ENCODE data around the gene IFT74. TPM values are rescaled to one million over a fixed set of nuclear protein-coding genes. Genes with fewer than 3 reads are reported as not detected.

IFT74 gene
- total and polyA plus RNA-seq, 2 of the 13 experiments (the other 11 are each of a cell fraction or from before 2014, with no cell fraction given): 4.2 to 12.3 TPM

GRCh38 chr9:26974927-26975326 is 18.7 kb downstream of the IFT74 start:
- FAIRE-seq (no peak), ATAC-seq (no peak), DNase-seq (ENCODE audit: low spot score) (no peak)
- no TSS peak for BruUV-seq (replicated peaks)
- Histone ChIP-seq H3K9me3 (ENCODE audit: low read length) (no peaks in the 10 kb centered on the region), H3K27ac (ENCODE audit: extremely low read length, insufficient read depth, low read length) (no peak overlapping the region), H3K9ac (ENCODE audit: insufficient read depth, low read depth, low read length) (no peak overlapping the region), H3K79me2 (ENCODE audit: insufficient read depth, low read length) (peaks cover 2% of the 10 kb centered on the region), H2AFZ (ENCODE audit: low read length) (no peak overlapping the region), H3K27me3 (ENCODE audit: control insufficient read depth in 1 of 2, insufficient read depth in 2 of 2, low read length in 2 of 2) (no peaks in the 10 kb centered on the region), H4K20me1 (ENCODE audit: insufficient read depth, low read length) (no peaks in the 10 kb centered on the region), H3K4me1 (ENCODE audit: insufficient read depth, low read length) (peaks cover 9% of the 10 kb centered on the region), H3K36me3 (replicated peaks in 1 of 2; ENCODE audit: control insufficient read depth in 1 of 2, insufficient read depth in 2 of 2, low read length in 2 of 2) (no peaks in the 10 kb centered on the region), H3K4me2 (ENCODE audit: low read depth, low read length) (no peak overlapping the region), H3K4me3 (replicated peaks in 1 of 3; ENCODE audit: insufficient read depth in 1 of 3, low read depth in 2 of 3, low read length in 3 of 3) (no peak overlapping the region)
- WGBS (ENCODE audit: low lambda C conversion rate): 91% methylated on average over 4 of the region's 4 CpGs
- TF ChIP-seq ZNF230 (CRISPR knock-in tag; IDR thresholded peaks at IDR 0.05) (no peak), ZZZ3 (CRISPR knock-in tag; IDR thresholded peaks at IDR 0.05; ENCODE audit: borderline replicate concordance) (no peak), ZNF138 (CRISPR knock-in tag; IDR thresholded peaks at IDR 0.05; ENCODE audit: low read depth) (no peak), KDM4B (CRISPR knock-in tag; IDR thresholded peaks at IDR 0.05) (no peak), ZNF275 (CRISPR knock-in tag; IDR thresholded peaks at IDR 0.05; ENCODE audit: borderline replicate concordance) (no peak), ZNF432 (CRISPR knock-in tag; IDR thresholded peaks at IDR 0.05; ENCODE audit: borderline replicate concordance) (no peak), ZFX (CRISPR knock-in tag; IDR thresholded peaks at IDR 0.05; ENCODE audit: low read depth) (no peak), BCL6 (CRISPR knock-in tag; IDR thresholded peaks at IDR 0.05) (no peak), MAZ (IDR thresholded peaks at IDR 0.05; ENCODE audit: borderline replicate concordance, low read depth, low read length) (no peak), MAZ (CRISPR knock-in tag; IDR thresholded peaks at IDR 0.05; ENCODE audit: low read depth) (no peak), ZNF878 (CRISPR knock-in tag; IDR thresholded peaks at IDR 0.05) (no peak), MAFF (IDR thresholded peaks at IDR 0.05; ENCODE audit: low read depth, low read length) (no peak), ZNF350 (CRISPR knock-in tag; IDR thresholded peaks at IDR 0.05; ENCODE audit: borderline replicate concordance, low read depth) (no peak), HOXA3 (CRISPR knock-in tag; IDR thresholded peaks at IDR 0.05) (no peak), TBP (CRISPR knock-in tag; IDR thresholded peaks at IDR 0.05) (no peak)
- TF ChIP-seq, protein P1, sequence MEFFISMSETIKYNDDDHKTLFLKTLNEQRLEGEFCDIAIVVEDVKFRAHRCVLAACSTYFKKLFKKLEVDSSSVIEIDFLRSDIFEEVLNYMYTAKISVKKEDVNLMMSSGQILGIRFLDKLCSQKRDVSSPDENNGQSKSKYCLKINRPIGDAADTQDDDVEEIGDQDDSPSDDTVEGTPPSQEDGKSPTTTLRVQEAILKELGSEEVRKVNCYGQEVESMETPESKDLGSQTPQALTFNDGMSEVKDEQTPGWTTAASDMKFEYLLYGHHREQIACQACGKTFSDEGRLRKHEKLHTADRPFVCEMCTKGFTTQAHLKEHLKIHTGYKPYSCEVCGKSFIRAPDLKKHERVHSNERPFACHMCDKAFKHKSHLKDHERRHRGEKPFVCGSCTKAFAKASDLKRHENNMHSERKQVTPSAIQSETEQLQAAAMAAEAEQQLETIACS (CRISPR knock-in tag; IDR thresholded peaks at IDR 0.05): no peak
- TF ChIP-seq, protein P2, sequence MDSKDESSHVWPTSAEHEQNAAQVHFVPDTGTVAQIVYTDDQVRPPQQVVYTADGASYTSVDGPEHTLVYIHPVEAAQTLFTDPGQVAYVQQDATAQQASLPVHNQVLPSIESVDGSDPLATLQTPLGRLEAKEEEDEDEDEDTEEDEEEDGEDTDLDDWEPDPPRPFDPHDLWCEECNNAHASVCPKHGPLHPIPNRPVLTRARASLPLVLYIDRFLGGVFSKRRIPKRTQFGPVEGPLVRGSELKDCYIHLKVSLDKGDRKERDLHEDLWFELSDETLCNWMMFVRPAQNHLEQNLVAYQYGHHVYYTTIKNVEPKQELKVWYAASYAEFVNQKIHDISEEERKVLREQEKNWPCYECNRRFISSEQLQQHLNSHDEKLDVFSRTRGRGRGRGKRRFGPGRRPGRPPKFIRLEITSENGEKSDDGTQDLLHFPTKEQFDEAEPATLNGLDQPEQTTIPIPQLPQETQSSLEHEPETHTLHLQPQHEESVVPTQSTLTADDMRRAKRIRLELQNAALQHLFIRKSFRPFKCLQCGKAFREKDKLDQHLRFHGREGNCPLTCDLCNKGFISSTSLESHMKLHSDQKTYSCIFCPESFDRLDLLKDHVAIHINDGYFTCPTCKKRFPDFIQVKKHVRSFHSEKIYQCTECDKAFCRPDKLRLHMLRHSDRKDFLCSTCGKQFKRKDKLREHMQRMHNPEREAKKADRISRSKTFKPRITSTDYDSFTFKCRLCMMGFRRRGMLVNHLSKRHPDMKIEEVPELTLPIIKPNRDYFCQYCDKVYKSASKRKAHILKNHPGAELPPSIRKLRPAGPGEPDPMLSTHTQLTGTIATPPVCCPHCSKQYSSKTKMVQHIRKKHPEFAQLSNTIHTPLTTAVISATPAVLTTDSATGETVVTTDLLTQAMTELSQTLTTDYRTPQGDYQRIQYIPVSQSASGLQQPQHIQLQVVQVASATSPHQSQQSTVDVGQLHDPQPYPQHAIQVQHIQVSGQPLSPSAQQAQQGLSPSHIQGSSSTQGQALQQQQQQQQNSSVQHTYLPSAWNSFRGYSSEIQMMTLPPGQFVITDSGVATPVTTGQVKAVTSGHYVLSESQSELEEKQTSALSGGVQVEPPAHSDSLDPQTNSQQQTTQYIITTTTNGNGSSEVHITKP (CRISPR knock-in tag; IDR thresholded peaks at IDR 0.05; ENCODE audit: low read depth): no peak
- TF ChIP-seq, protein P3, sequence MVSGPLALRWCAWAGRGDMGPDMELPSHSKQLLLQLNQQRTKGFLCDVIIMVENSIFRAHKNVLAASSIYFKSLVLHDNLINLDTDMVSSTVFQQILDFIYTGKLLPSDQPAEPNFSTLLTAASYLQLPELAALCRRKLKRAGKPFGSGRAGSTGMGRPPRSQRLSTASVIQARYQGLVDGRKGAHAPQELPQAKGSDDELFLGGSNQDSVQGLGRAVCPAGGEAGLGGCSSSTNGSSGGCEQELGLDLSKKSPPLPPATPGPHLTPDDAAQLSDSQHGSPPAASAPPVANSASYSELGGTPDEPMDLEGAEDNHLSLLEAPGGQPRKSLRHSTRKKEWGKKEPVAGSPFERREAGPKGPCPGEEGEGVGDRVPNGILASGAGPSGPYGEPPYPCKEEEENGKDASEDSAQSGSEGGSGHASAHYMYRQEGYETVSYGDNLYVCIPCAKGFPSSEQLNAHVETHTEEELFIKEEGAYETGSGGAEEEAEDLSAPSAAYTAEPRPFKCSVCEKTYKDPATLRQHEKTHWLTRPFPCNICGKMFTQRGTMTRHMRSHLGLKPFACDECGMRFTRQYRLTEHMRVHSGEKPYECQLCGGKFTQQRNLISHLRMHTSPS (CRISPR knock-in tag; IDR thresholded peaks at IDR 0.05; ENCODE audit: low read depth): no peak
- ChIA-PET POLR2A (no interaction called here), CTCF (ENCODE audit: low intra/inter-chr PET ratio, low total read pairs) (interaction anchor here (0.5 to 1.1 kb wide), 2 partner anchors 64 to 231 kb away, joined by 3 read pairs; no protein-coding TSS in a partner anchor)
- intact Hi-C loops (cut with micrococcal nuclease; ENCODE audit: unreplicated experiment): loop anchor here (1.0 to 2.0 kb wide), 2 partner anchors 82 to 231 kb away; partner anchors contain the start of gene CAAP1
- in situ Hi-C loops (cut with HindIII; ENCODE audit: extremely low pct_ligation_motif_present, low pct_unique_long_range_greater_than_20kb): loop anchor here (5.0 kb wide), 1 partner anchor 233 kb away; no protein-coding TSS in a partner anchor

Data from HepG2 (cell line).